ENCODE measurements around the gene PLCH2.

PLCH2 gene

DNA sequence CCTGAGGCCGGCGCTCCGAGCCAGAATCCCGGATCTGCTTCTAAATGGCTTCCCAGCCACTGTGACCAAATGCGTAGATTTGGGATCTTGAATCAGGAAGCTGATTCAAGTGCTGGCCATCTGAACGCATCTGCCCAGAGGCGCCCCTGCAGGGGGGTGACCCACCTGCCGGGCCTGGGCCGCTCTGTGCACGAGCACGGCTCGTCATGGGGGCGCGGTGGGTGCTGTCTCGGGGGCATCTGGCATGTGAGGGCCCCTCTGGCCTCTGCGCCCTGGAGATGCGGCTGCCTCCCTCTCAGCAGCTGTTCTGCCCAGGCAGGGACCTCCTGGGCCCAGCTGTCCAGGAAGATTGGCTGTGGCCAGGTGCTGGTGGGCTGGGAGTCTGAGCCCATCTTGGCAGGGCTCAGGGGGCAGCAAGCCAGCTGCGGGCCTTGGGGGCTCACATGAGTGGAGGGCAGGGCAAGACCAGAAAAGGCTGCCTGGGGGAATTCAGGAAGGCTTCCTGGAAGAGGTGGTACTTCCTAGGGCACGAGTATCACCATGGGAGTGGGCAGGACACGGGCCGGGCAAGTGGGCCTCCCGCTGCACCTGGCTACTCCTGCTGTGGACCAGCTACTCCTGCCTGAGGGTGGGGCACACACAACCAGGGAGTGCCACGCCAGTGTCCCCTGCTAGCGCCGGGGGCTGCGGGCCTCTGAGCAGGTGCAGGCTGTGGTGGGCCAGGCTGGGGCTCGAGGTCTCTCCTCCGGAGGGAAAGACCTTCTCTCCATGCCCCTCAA lies 25.1 kb downstream of the PLCH2 start:
- no peak for DNase-seq

DNA sequence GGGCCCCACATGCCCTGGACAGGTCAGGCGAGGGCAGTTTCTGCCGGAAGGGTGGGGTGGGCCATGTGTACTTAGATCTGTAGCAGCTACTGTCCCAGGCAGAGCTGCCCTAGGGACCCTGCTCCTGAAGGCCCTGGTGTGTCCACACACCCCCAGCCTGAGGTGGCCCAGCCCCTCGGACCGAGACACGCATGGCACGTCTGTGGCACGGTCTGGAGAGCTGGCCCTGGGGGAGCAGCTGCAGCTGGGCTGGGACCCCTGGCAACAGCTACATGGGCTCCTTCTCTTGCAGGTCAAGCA lies 25.7 kb downstream of the PLCH2 start:
- DNase-seq = no peak

DNA sequence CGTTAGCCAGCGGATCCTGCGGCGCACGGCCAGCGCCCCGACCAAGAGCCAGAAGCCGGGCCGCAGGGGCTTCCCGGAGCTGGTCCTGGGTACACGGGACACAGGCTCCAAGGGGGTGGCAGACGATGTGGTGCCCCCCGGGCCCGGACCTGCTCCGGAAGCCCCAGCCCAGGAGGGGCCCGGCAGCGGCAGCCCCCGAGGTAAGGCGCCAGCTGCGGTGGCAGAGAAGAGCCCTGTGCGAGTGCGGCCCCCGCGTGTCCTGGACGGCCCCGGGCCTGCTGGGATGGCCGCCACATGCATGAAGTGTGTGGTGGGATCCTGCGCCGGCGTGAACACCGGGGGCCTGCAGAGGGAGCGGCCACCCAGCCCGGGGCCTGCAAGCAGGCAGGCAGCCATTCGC lies 26.1 kb downstream of the PLCH2 start:
- no peak for DNase-seq

DNA sequence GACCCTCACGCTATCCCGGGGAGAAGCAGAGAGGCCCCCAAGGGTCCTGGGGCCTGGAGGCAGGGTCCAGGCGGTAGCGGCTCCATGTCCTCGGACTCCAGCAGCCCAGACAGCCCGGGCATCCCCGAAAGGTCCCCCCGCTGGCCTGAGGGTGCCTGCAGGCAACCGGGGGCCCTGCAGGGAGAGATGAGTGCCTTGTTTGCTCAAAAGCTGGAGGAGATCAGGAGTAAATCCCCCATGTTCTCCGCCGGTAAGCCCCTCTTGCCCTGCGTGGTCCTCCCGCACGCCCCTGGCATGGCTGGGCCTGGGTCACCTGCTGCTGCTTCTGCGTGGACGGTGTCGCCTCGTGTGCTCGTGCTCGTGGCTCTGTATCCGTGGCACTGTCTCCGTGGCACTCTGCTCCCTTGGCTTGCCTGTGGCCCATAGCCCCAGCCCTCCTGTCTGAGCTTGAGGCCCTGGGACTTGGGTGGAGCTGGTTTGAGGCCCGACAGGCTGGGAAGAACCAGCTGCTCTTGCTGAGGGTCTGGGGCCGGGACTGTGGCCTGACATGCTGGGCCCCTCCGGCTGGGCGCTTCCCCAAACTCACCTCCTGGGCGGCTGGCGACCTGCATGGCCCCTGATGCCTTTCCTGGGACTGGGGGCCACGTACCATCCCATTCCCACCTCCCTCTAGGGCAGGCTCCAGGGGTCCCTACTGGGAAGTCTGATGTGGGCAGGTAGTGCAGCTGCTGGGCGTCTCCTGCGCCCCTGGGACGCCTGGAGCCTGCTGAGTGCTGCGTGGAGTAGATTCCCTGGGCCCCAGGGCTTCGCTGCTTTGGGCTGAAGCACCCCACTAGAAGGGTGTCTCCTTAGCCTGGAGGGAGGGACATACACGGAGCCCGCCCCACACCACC lies 26.8 kb downstream of the PLCH2 start:
- DNase-seq = no peak

DNA sequence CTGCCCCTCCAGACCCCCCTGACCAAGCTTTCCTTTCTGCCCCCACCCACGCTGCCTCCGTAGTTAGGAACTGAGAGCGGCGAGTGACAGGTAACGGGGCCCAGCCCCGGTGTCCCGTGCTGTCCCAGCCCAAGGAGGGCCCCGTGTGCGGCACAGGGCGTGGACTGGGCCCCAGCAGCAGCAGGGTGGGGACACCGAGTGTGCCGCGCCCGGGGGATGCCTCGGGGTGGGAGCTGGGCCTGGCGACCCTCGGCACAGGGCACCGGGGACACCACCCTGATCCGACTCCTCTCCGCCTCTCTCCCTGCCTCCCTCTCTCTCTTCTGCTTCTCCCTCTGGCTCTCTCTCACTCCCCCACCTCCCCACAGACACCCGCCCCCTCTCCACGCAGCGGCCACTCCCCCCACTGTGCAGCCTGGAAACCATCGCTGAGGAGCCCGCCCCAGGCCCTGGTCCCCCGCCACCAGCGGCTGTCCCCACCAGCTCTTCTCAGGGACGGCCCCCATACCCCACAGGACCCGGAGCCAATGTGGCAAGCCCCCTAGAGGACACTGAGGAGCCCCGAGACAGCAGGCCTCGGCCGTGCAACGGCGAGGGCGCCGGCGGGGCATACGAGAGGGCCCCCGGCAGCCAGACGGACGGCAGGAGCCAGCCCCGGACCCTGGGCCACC lies 27.6 kb downstream of the PLCH2 start:
- no peak for DNase-seq

DNA sequence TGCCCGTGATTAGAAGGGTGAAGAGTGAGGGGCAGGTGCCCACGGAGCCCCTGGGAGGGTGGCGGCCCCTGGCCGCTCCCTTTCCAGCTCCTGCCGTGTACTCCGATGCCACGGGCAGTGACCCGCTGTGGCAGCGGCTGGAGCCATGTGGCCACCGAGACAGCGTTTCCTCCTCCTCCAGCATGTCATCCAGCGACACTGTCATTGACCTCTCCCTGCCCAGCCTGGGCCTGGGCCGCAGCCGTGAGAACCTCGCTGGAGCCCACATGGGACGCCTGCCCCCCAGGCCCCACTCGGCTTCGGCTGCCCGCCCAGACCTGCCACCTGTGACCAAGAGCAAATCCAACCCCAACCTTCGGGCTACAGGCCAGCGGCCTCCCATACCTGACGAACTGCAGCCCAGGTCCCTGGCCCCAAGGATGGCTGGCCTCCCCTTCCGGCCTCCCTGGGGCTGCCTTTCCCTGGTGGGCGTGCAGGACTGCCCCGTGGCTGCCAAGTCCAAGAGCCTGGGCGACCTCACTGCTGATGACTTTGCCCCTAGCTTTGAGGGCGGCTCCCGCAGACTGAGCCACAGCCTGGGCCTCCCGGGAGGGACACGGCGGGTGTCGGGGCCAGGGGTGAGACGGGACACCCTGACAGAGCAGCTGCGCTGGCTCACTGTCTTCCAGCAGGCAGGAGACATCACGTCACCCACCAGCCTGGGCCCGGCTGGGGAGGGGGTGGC lies 28.3 kb downstream of the PLCH2 start:
- DNase-seq = no peak

DNA sequence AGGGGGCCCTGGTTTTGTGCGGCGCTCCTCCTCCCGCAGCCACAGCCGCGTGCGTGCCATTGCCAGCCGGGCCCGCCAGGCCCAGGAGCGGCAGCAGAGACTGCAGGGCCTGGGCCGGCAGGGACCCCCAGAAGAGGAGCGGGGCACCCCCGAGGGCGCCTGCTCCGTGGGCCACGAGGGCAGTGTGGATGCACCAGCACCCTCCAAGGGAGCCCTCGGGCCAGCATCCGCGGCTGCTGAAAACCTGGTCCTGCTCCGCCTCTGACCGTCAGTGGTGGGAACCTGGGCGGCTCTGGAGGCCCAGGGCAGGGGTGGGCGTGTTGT lies 28.8 kb downstream of the PLCH2 start:
- DNase-seq = no peak

DNA sequence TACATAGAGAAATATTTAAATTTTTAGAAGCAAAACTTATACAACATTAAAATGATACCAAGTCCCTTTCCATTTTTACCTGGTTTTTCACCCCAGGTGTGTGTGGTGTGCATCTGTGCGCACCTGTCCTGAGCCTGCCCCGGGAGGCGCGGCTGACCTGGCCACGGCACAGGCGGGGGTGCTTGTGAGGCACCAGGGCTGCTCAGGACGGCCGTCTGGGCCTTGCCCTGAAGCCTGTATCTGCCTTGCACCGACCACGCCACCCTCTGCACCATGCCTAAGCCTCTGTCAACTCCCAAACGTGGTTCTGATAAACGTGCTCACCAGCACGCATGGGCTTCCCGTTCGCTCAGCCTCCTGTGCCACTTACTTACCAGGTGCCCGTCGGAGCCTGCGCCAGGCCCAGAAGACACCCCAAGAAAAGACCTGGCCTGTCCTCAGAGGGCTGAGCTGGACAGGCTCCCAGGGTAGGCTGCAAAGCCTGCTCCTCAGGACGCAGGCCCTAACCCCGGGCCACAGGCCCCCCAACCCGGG lies 29.4 kb downstream of the PLCH2 start:
- DNase-seq = no peak

DNA sequence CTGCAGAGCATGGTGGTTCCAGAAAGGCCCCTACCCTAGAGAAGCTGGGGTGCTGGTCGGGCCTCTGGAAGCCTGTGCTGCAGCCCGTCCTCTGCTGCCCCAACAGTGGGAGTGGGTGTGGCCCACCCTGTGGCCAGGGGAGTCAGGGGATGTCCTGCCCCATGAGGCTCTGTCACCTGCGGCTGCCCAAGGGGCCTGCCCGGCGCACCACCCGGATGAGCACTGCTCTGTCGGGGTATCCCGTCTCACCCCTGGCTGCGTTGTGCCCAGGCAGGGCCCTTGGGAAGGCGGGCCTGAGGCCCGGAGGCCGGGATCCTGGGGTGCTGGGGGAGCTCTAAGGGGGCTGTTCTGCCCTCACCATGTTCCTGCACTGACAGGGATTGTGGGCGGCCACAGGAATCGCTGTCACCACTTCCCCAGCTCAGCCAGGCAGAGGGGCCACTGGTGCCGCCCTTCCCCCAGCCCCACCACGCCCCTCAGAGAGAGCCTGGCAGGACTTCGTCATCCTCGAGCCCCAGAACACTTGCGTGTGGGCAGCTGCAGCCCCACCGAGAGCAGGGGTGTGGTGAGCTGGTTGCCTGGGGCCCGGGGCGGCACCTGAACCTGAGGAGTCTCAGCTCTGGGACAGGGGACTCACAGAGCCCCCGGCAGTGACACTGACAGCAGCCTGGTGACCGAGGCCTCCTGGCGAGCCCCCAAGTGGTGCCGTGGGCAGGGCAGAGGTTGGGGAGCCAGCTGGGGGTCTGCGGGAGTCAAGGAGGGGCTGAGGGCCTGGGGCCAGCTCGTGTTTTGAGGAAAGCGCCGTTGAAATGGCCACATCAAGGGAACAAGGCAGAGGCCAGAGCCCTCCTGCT lies 30.1 kb downstream of the PLCH2 start:
- DNase-seq = no peak

DNA sequence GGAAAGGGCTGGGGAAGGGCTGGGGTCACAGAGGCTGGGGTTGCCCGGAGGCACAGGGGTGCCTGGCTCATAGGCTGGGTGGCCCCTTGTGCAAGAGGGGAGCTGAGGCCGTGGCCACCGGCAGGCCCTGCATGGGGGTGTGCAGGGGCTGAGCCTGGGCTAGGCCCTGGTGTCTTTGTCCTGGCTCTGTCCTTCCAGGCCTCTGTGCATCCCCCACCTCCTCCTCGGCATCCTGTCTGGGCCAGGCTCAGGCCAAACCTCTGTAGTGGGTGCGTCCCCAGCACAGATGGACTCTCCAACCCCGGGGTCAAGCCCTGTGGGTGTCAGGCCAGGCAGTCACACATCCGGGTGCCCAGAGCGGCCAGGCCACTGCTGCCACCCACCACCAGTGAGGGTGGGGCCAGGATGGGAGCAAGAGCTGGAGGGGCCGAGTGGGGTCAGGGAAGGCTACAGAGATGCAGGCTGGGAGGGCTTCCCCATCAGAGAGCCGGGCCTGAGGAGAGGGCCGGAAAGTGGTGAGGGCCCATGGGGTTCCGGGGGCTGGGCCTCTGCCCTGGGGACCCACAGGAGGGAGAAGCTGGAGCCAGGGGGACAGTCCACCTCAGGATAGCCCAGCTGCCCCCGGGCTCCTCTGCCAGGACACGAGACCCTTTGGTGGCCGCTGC lies 30.9 kb downstream of the PLCH2 start:
- DNase-seq = no peak

DNA sequence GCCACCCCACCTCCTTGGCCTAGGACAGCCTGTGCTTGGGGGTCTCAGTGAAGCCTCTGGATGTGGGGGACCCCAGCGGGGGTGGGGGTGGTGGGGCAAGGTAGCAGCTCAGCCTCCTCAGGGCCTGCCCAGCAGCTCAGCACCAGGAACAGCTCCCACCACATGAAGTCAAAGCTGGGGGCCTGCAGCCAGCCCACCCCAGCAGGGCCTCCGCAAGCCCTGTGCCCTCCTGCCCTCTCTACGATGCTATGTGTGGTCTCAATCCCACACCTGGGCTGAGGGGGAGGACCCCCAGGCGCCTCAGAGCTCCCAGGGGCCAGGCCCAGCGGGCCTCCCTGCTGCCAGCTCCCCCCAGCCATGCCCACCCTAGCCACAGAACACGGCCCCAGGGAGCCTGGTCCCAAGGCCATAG lies 31.7 kb downstream of the PLCH2 start:
- no peak for DNase-seq

DNA sequence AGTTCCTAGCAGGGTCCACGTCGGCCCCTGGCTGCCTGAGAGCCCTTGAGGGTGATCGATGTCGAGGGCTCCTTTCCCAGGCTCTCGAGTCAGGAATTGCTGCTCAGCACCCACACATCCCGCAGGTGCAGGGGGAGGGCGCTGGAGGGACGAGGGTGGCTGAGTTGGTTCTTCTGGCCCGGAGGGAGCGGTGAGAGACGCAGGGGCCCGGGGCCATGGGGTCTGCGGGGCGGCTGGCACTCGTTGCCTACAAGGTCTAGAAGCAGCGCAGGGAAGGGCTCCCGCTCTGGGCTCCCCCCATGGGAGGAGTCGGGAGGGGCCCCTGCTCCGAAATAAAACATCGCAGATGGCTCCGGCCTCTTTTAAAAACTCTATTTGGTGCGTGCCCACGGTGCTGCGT lies 32.1 kb downstream of the PLCH2 start:
- no peak for DNase-seq

DNA sequence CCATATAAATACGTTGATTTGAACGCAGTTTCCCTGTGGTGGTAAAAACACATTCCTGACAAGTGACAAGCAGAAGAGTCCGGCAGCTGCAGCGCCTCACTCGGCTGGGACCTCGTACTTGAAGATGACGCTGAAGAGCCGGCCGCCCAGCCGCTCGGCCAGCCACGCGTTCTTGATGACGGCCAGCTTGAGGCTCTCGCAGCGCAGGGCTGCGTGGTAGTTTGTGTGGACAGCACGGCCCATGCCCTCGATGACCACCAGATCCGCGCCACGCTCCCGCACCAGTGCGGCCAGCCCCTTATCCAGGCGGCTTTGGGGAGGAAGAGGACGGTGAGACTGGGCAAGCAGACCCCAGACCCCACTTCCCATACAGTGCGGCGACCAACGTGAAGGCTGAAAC lies 32.7 kb downstream of the PLCH2 start:
- no peak for DNase-seq

DNA sequence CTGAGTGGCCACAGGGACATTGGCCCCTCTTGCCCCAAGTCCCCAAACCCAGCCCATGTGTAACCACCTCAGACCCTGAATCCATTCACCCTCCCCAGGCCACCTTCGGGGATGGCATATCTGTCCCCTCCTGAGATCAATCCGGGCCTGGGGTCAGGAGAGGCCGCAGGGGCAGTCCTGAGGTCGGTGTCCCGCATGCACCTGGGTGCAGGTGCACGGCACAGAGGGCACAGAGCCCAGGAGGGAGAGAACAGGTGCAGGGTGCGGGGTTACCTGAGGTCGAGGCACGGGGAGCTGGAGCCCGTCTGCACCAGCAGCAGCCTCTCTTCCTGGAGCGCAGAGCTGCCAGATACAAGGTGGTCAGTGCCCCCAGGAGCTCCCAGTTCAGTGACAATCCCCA lies 33.5 kb downstream of the PLCH2 start:
- no peak for DNase-seq

DNA sequence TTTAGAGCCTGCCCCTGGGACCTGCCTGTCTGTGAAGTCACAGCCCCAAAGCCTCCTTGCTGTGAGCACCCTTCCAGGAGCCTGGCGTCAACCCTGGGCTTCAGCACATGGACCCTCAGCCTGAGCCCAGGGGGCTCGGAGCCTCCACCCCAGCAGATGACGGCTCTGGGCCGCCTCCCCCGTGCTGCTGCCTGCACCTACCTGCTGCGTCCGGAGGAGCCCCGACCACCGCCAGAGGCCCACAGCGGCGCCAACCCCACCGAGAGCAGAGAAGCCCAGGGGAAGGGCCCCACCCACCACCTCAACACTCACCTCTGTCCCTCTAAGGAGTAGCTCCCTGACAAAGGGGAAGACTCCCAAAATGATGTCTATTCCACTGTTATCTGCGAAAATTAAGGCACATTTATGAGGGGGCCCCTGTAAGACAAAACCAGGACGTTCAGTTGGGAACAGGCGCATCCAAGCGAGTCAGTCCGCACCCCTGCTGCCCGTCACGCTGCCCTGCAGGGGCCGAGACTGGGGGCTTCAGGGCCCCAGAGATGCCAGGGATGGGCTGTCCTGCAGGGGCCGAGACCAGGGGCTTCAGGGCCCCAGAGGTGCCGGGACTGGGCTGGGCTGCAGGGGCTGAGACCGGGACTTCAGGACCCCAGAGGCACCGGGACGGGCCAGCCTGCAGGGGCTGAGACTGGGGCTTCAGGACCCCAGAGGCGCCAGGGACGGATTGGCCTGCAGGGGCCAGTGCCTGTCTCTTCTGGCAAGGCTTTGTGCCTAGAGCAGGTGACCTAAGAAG lies 34.5 kb downstream of the PLCH2 start:
- no peak for DNase-seq

DNA sequence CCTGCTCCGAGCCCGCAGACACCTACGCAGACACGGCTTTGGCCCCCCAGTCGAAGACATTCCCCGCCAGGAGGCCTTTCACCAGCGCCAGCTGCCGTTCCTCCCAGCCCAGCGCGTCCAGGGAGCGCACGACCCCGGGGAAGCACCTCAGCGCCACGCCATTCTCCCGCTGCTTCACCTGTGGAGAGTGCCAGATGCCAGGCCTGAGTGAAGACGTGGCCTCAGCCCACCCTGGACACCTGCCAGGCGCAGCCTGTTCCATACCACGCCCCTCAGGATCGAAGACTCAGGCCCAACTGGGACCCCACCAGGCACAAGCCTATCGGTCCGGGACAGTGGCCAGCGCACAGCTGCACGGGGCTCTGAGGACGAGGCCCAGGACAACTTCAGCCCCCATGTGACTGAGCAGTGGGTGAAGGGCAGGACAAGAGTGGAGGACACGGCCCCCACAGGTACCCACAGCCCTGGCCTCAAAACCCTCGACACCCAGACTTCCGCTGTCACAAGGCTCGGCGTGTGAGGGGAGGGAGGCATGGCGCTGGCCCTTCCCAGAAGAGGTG lies 36.9 kb downstream of the PLCH2 start:
- no peak for DNase-seq

DNA sequence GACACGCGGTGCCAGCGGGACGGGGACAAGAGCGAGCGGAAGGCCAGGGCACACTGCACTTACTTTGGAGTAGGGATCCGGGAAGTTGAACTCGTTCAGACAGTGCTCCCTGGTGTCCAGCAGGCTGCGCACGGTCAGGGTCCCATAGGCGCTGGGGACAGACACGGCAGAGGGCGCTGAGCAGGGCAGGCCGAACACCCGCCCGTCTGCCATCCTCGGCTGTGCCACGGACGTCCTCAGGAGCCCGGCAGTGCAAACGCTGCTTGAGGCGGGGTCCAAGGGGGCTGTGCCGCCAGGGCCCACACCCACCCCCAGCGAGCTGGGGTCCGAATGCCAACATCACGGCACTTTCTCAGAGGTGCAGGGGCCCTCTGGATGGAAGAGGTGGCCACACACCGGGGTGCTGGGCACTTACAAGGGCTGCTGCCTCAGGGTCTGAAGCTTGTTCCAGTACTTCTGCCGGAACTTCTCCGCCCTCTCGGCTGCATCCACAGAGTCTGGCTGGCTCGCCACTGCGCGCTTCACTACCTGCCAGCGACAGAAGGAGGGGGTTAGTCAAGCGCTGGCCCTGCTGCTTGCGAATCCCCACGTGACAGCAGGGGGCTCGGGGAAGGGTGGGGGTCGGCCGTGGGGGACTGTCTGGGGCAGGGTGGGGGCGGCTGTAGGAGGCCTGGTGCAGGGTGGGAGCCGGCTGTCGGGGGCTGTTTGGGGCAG lies 38.0 kb downstream of the PLCH2 start:
- DNase-seq = no peak

DNA sequence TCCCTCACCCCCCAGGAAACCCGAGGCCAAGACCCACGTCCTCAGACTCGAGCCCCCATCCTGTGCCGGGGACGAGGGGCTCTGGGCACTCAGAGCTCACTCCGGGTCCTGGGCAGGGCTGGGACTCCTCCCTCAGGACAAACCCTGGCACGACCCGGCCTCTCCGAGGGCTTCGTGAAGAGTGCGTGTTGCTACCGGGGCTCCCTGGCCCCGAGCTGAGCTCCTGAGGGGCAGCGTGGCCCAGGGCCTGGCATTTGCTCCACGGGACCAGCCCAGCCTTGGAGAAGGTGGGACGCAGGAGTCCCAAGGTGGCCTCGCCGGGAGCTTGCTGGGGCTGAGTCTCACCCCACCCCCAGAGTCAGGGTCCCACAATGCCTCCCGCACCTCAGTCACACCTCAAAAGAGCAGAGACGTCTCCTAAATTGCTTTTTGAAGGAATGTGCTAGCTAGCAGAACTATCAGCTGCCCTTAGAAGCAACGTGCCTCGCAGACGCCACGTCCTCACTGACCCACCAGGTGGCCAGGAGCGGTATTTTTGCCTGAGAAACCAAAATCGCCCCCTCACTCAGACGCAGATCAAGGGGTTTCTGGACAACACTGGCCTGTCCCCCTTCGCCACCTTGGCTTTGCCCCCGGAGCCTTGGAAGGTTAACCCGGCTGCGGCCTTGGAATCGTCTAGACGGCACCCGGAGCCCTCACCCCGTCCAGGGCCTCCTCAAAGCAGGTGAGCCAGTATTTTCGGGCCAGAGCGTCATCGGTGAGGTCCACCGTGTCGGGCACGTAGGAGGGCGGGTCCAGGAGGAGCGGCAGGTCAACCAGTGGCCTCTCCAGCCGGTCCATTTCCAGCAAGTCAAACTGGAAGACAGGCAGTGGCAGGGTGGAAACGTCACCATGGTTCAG lies 39.0 kb downstream of the PLCH2 start:
- no peak for DNase-seq

DNA sequence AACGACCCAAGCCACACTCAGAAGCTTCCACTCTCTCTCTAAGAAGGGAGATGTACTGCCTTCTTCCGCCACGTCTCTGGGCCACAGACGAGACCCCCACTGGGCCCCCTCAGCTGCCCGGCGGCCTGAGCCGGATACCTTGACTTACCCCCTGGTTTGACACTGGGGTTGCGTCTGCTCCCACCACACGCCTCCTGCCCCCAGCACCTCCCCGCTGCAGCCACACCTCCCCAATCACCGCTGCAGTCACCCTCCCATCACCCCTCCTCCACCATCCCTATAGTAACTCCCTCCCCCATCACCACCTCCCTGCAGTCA lies 39.6 kb downstream of the PLCH2 start:
- DNase-seq = no peak
